HG02852 (cell line): ENCODE data around the gene PTPRO.

Source experiments
- ATAC-seq: cut with Tn5 transposase; IDR thresholded peaks from one replicate; pipeline ENCODE4 v1.9.1; 2021; ENCODE audit warnings: mild to moderate bottlenecking, moderate library complexity; ENCODE audit not compliant: unreplicated experiment

The PTPRO gene

GRCh38 chr12:15322164-15323061, at the start of gene PTPRO:
Gene PTPRO (plus strand): TSS chr12:15322508.
- ATAC-seq, result no peak

GRCh38 chr12:15273896-15274295, 48.4 kb upstream of the PTPRO start:
- ATAC-seq, result no peak

- no peak for ATAC-seq
Observed at GRCh38 chr12:15274561-15274967, 47.7 kb upstream of the PTPRO start.

GRCh38 chr12:15276088-15276698, 46.1 kb upstream of the PTPRO start:
- ATAC-seq, result no peak

GRCh38 chr12:15278816-15279658, 43.3 kb upstream of the PTPRO start:
- ATAC-seq, result no peak

- no peak for ATAC-seq
Observed at GRCh38 chr12:15280930-15281329, 41.4 kb upstream of the PTPRO start.

GRCh38 chr12:15289192-15289591, 33.1 kb upstream of the PTPRO start:
- no peak for ATAC-seq

GRCh38 chr12:15293731-15294130, 28.6 kb upstream of the PTPRO start:
- ATAC-seq, result no peak

GRCh38 chr12:15299947-15300346, 22.4 kb upstream of the PTPRO start:
- ATAC-seq, result no peak

GRCh38 chr12:15304296-15304695, 18.0 kb upstream of the PTPRO start:
- ATAC-seq, result no peak

GRCh38 chr12:15306605-15307004, 15.7 kb upstream of the PTPRO start:
- no peak for ATAC-seq

GRCh38 chr12:15307079-15307478, 15.2 kb upstream of the PTPRO start:
- no peak for ATAC-seq

- no peak for ATAC-seq
Observed at GRCh38 chr12:15318841-15319240, 3.5 kb upstream of the PTPRO start.

GRCh38 chr12:15320881-15321280, 1.4 kb upstream of the PTPRO start:
- ATAC-seq, result no peak

- ATAC-seq, result no peak
Observed at GRCh38 chr12:15323480-15323879, 1.2 kb downstream of the PTPRO start.

GRCh38 chr12:15329891-15330290, 7.6 kb downstream of the PTPRO start:
- ATAC-seq, result no peak

GRCh38 chr12:15334225-15334624, 11.9 kb downstream of the PTPRO start:
- ATAC-seq, result no peak

GRCh38 chr12:15335959-15336358, 13.7 kb downstream of the PTPRO start:
- ATAC-seq, result no peak

GRCh38 chr12:15336768-15337553, 14.7 kb downstream of the PTPRO start:
- ATAC-seq, result no peak

GRCh38 chr12:15341371-15341770, 19.1 kb downstream of the PTPRO start:
- no peak for ATAC-seq

- no peak for ATAC-seq
Observed at GRCh38 chr12:15344561-15344960, 22.3 kb downstream of the PTPRO start.
